ENCODE results near the gene SMPDL3B. TPM values are rescaled to one million over a fixed set of nuclear protein-coding genes. Genes with fewer than 3 reads are reported as not detected.
"Not testable (repeated sequence)": the region's sequence is repeated elsewhere in the genome, so short reads cannot be mapped to it uniquely, and the experiment has no call there.

Gene SMPDL3B
- total and polyA plus RNA-seq, 5 experiments from 2014 or later: 0.16 TPM; not detected in 4

- Mint-ChIP-seq H3K4me3 (no peak overlapping the region), H3K4me1 (no peaks in the 10 kb centered on the region), H3K27ac (no peak overlapping the region), H3K27me3 (no peaks in the 10 kb centered on the region), H3K36me3 (peaks cover 9 to 74% (median 17%) of the 10 kb centered on the region in 3 donors), H3K9me3 (no peaks in the 10 kb centered on the region)
- DNase-seq (no peak), ATAC-seq (no peak)
- POLR2A ChIA-PET: no interaction called here
These were observed 67.8 kb downstream of the SMPDL3B start for GRCh38 chr1:28002600-28002999.

GRCh38 chr1:28003117-28003516 lies 68.3 kb downstream of the SMPDL3B start:
- H3K27me3 Mint-ChIP-seq, POLR2A ChIA-PET, H3K4me3 Mint-ChIP-seq, H3K27ac Mint-ChIP-seq, H3K9me3 Mint-ChIP-seq, ATAC-seq, DNase-seq, H3K4me1 Mint-ChIP-seq: not testable (repeated sequence)
- H3K36me3 Mint-ChIP-seq: peaks cover 8 to 74% (median 15%) of the 10 kb centered on the region in 3 donors

Other genes with a start within 250 kb of the SMPDL3B start
- gene FAM76A, start 209.0 kb upstream of the SMPDL3B start, total RNA-seq: 10 to 100 TPM; 19.4 to 21.5 TPM
- 1 to 10 TPM; 8.2 to 9.7 (median 9.0) TPM for gene FAM76A, start 209.0 kb upstream of the SMPDL3B start, polyA plus RNA-seq
- gene STX12, start 161.8 kb upstream of the SMPDL3B start, total RNA-seq: 10 to 100 TPM; 23.7 to 26.5 TPM
- gene STX12, start 161.8 kb upstream of the SMPDL3B start, polyA plus RNA-seq: 10 to 100 TPM in 2 of 3 donors, 1 to 10 TPM in 1; 9.2 to 12.3 (median 10.6) TPM
- 10 to 100 TPM; 40.2 to 42.5 TPM for gene PPP1R8, start 104.2 kb upstream of the SMPDL3B start, total RNA-seq
- gene PPP1R8, start 104.2 kb upstream of the SMPDL3B start, polyA plus RNA-seq: 10 to 100 TPM; 27.8 to 37.8 (median 36.2) TPM
- gene THEMIS2, start 62.5 kb upstream of the SMPDL3B start, total RNA-seq: 10 to 100 TPM; 53.3 to 57.9 TPM
- gene THEMIS2, start 62.5 kb upstream of the SMPDL3B start, polyA plus RNA-seq: 10 to 100 TPM; 14.1 to 48.5 (median 23.7) TPM
- 10 to 100 TPM; 66.6 to 78.6 TPM for gene RPA2, start 20.4 kb upstream of the SMPDL3B start, total RNA-seq
- 100 to 1,000 TPM; 213 to 229 (median 215) TPM for gene RPA2, start 20.4 kb upstream of the SMPDL3B start, polyA plus RNA-seq
- 1 to 10 TPM; 8.3 to 8.8 TPM for gene XKR8, start 25.0 kb downstream of the SMPDL3B start, total RNA-seq
- gene XKR8, start 25.0 kb downstream of the SMPDL3B start, polyA plus RNA-seq: 10 to 100 TPM in 2 of 3 donors, 1 to 10 TPM in 1; 7.2 to 14.4 (median 13.2) TPM
- gene EYA3, start 153.6 kb downstream of the SMPDL3B start, total RNA-seq: 10 to 100 TPM; 18.5 to 22.8 TPM
- 1 to 10 TPM; 1.8 to 6.2 (median 5.0) TPM for gene EYA3, start 153.6 kb downstream of the SMPDL3B start, polyA plus RNA-seq
- gene PTAFR, start 241.7 kb downstream of the SMPDL3B start, total RNA-seq: 1 to 10 TPM in 1 of 2 experiments, under 1 TPM in 1; 0.70 to 1.1 TPM
- under 1 TPM; 0.34 to 0.84 (median 0.68) TPM for gene PTAFR, start 241.7 kb downstream of the SMPDL3B start, polyA plus RNA-seq

Measured in naive thymus-derived CD8-positive, alpha-beta T cell (primary cell).